Activated CD8-positive, alpha-beta T cell treated with anti-CD3 and anti-CD28 coated beads for 36 hours (primary cell): Measurements from ENCODE around the gene PFN3. TPM values are rescaled to one million over a fixed set of nuclear protein-coding genes. Genes with fewer than 3 reads are reported as not detected.

Experiments
- ATAC-seq: fragments of 200-7000 bp; cut with Tn5 transposase; one replicate; pipeline ENCODE4 v1.10.0; 2021; ENCODE audit warnings: mild to moderate bottlenecking, moderate library complexity
- CTCF ChIA-PET: fragments of 350-600 bp; sonication (Branson Sonifier 250); formaldehyde crosslinking; loops from one replicate; lab custom pipeline; 2021; ENCODE audit warnings: antibody characterized with exemption; lab: Charles Lee
- POLR2A ChIA-PET: fragments of 350-600 bp; sonication (Branson Sonifier 250); formaldehyde crosslinking; loops from one replicate; lab custom pipeline; 2021; ENCODE audit warnings: antibody characterized with exemption; lab: Charles Lee
- DNase-seq: peaks from one replicate; pipeline ENCODE4 v3.0.0-alpha.2; 2020
- H3K27ac Mint-ChIP-seq: one replicate; pipeline ENCODE4 v1.8.0; 2021; ENCODE audit warnings: mild to moderate bottlenecking, mixed read lengths
- H3K27me3 Mint-ChIP-seq: one replicate; pipeline ENCODE4 v1.8.0; 2021; ENCODE audit warnings: mixed read lengths
- H3K36me3 Mint-ChIP-seq: one replicate; pipeline ENCODE4 v1.8.0; 2021; ENCODE audit warnings: low read depth, mixed read lengths
- H3K4me1 Mint-ChIP-seq: one replicate; pipeline ENCODE4 v1.8.0; 2021; ENCODE audit warnings: low read depth, mixed read lengths
- H3K4me3 Mint-ChIP-seq: one replicate; pipeline ENCODE4 v1.8.0; 2021; ENCODE audit warnings: mild to moderate bottlenecking, moderate library complexity, mixed read lengths
- H3K9me3 Mint-ChIP-seq: one replicate; pipeline ENCODE4 v1.8.0; 2021; ENCODE audit warnings: mixed read lengths
- CTCF ChIP-seq: fragments of 200-600 bp; IDR thresholded peaks from one replicate; pipeline ENCODE4 v1.8.0; 2022; ENCODE audit warnings: antibody characterized with exemption, mild to moderate bottlenecking
- intact Hi-C: fragments of 100-400 bp; cut with micrococcal nuclease; formaldehyde crosslinking; loops from one replicate; pipeline ENCODE4 v1.10.0; 2022
- total RNA-seq, 2 experiments: library from RNA; stranded (reverse); gene quantifications; one replicate each; pipeline ENCODE4 v1.2.3, GENCODE V29; 2021

Gene PFN3
- total RNA-seq, 2 experiments from 2014 or later: not detected

- Mint-ChIP-seq H3K4me3 (peak overlapping the region; percentile 71), H3K36me3 (peaks cover 30% of the 10 kb centered on the region), H3K27ac (peak overlapping the region; percentile 80), H3K9me3 (no peaks in the 10 kb centered on the region), H3K4me1 (peaks cover 57% of the 10 kb centered on the region), H3K27me3 (no peaks in the 10 kb centered on the region)
- ChIA-PET POLR2A (interaction anchor here (0.6 to 22.1 kb wide), 13 partner anchors 11 to 84 kb away, joined by 3 to 606 read pairs (median 6); partner anchors contain the start of genes DBN1, GRK6 and PFN3), CTCF (interaction anchor here (0.7 to 17.9 kb wide), 10 partner anchors 11 to 310 kb away, joined by 3 to 415 read pairs (median 6); partner anchors contain the start of genes F12, GRK6 and PFN3)
- ATAC-seq (peak; percentile 6), DNase-seq (no peak)
- TF ChIP-seq CTCF: no peak
- intact Hi-C loops: no loop called here
Observed at GRCh38 chr5:177444106-177445051, 43.9 kb upstream of the PFN3 start.

GRCh38 chr5:177443144-177443983, 42.9 kb upstream of the PFN3 start:
- H3K9me3 Mint-ChIP-seq: no peaks in the 10 kb centered on the region
- peaks cover 34% of the 10 kb centered on the region for H3K36me3 Mint-ChIP-seq
- no peak overlapping the region for H3K4me3 Mint-ChIP-seq
- no peak for ATAC-seq
- no peaks in the 10 kb centered on the region for H3K27me3 Mint-ChIP-seq
- intact Hi-C loops: no loop called here
- CTCF ChIA-PET: interaction anchor here (0.7 to 17.9 kb wide), 6 partner anchors 12 to 134 kb away, joined by 3 to 415 read pairs (median 54); partner anchors contain the start of genes F12, GRK6 and PFN3
- DNase-seq: no peak
- POLR2A ChIA-PET: interaction anchor here (0.5 to 22.1 kb wide), 10 partner anchors 12 to 131 kb away, joined by 3 to 606 read pairs (median 6); partner anchors contain the start of genes DBN1, F12, GRK6 and MXD3
- no peak for TF ChIP-seq CTCF
- peak overlapping the region; percentile 80 for H3K27ac Mint-ChIP-seq
- peaks cover 59% of the 10 kb centered on the region for H3K4me1 Mint-ChIP-seq

- Mint-ChIP-seq H3K36me3 (peaks cover 40% of the 10 kb centered on the region), H3K4me3 (no peak overlapping the region), H3K9me3 (no peaks in the 10 kb centered on the region), H3K27me3 (no peaks in the 10 kb centered on the region), H3K27ac (peak overlapping the region; percentile 72), H3K4me1 (peaks cover 58% of the 10 kb centered on the region)
- DNase-seq (no peak), ATAC-seq (no peak)
- intact Hi-C loops: no loop called here
- ChIA-PET CTCF (interaction anchor here (1.1 to 17.9 kb wide), 5 partner anchors 10 to 72 kb away, joined by 3 to 415 read pairs (median 102); partner anchors contain the start of genes F12 and PFN3), POLR2A (interaction anchor here (1.0 to 20.7 kb wide), 8 partner anchors 13 to 130 kb away, joined by 3 to 606 read pairs (median 5); partner anchors contain the start of genes F12, GRK6, MXD3 and PFN3)
- TF ChIP-seq CTCF: no peak
Observed at GRCh38 chr5:177442066-177442826, 41.8 kb upstream of the PFN3 start.

- Mint-ChIP-seq H3K27me3 (no peaks in the 10 kb centered on the region), H3K27ac (peak overlapping the region; percentile 87), H3K4me3 (no peak overlapping the region), H3K4me1 (peaks cover 63% of the 10 kb centered on the region), H3K9me3 (no peaks in the 10 kb centered on the region), H3K36me3 (peaks cover 50% of the 10 kb centered on the region)
- ATAC-seq (no peak), DNase-seq (no peak)
- ChIA-PET CTCF (interaction anchor here (1.1 to 17.9 kb wide), 7 partner anchors 9 to 71 kb away, joined by 3 to 415 read pairs (median 7); partner anchors contain the start of genes F12 and PFN3), POLR2A (interaction anchor here (1.0 to 20.7 kb wide), 9 partner anchors 8 to 48 kb away, joined by 3 to 606 read pairs (median 6); partner anchors contain the start of genes GRK6, PFN3 and PRR7)
- TF ChIP-seq CTCF: no peak
- intact Hi-C loops: no loop called here
Observed at GRCh38 chr5:177440990-177441780, 40.7 kb upstream of the PFN3 start.
